AG09309 (cell line): ENCODE data around the gene GPR183.

Source experiments
- DNase-seq: peaks from one replicate; pipeline ENCODE4 v3.0.0-alpha.2; 2010; ENCODE audit warnings: low read depth
- H3K4me3 ChIP-seq: 2 replicates; pipeline ENCODE4 v1.5.1; 2011; ENCODE audit warnings: mild to moderate bottlenecking, low read depth, low read length, moderate library complexity; ENCODE audit not compliant: control insufficient read depth
- TF ChIP-seq, protein P1 (sequence below): IDR thresholded peaks from 2 replicates; pipeline ENCODE4 v1.5.1; 2011; ENCODE audit warnings: mild to moderate bottlenecking, low read depth, low read length, inconsistent platforms; ENCODE audit not compliant: insufficient read depth, control insufficient read depth; ENCODE audit errors: missing control alignments

GPR183 gene

DNA sequence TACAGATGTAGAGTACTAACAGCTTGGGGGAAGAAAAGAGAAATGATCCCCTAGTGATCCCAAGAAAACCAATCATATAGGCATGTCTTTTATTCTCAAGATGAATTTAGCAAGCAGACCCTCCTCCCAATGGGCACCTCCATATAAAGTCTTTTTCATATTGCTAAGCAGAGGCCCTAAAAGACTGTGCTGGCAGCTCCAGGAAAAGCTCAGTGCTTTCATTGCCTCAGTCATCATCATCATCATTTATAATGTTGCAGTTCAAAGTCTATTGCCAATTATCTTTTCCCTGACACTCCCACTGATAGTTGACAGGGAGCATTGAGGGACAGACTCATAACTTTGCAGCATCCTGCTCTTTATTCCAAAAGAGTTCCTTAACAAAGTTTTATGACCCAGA is 13.0 kb downstream of the GPR183 start:
- DNase-seq = no peak
- no peak overlapping the region for H3K4me3 ChIP-seq
- TF ChIP-seq, protein P1, sequence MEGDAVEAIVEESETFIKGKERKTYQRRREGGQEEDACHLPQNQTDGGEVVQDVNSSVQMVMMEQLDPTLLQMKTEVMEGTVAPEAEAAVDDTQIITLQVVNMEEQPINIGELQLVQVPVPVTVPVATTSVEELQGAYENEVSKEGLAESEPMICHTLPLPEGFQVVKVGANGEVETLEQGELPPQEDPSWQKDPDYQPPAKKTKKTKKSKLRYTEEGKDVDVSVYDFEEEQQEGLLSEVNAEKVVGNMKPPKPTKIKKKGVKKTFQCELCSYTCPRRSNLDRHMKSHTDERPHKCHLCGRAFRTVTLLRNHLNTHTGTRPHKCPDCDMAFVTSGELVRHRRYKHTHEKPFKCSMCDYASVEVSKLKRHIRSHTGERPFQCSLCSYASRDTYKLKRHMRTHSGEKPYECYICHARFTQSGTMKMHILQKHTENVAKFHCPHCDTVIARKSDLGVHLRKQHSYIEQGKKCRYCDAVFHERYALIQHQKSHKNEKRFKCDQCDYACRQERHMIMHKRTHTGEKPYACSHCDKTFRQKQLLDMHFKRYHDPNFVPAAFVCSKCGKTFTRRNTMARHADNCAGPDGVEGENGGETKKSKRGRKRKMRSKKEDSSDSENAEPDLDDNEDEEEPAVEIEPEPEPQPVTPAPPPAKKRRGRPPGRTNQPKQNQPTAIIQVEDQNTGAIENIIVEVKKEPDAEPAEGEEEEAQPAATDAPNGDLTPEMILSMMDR = no peak

DNA sequence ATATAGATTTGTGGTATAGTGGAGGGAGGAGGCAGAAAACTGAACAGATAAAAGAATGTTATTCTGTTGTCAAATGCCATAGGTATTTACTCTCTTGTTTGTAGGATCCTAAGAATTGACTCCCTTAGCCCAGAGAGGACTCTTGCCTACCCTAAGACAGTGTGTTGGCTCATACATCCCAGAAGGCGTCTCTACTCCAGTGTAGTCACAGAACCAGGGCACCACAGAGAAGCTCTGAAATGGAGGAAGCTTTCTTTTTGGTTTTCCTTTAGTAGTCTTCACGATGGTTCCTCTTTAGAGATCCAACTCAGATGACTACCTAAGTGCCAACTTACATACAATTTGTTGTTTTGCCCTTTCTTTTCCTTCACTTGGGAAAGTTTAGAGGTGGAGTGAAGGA is 14.0 kb downstream of the GPR183 start:
- DNase-seq = no peak
- TF ChIP-seq, protein P1 = no peak
- no peak overlapping the region for H3K4me3 ChIP-seq

DNA sequence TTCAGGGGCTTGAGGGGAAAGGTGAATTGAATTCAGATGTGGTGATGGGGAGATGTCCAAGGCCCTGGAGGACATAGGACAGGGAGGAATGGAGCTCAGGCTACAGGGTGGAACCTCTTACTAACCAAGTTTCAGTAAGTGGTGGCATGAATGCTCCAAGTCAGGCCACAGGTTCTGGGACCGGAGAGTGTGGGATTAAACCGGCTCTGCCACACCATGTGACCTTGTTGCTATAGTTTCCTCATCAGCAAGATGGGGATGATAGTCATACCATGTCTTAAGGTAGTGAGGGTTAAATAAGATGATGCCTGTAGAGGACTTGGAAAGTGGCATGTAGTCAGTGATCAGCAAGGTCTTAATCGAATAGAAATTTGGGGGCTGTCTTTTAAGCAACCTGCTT is 16.3 kb downstream of the GPR183 start:
- TF ChIP-seq, protein P1 = no peak
- DNase-seq = no peak
- H3K4me3 ChIP-seq = no peak overlapping the region

DNA sequence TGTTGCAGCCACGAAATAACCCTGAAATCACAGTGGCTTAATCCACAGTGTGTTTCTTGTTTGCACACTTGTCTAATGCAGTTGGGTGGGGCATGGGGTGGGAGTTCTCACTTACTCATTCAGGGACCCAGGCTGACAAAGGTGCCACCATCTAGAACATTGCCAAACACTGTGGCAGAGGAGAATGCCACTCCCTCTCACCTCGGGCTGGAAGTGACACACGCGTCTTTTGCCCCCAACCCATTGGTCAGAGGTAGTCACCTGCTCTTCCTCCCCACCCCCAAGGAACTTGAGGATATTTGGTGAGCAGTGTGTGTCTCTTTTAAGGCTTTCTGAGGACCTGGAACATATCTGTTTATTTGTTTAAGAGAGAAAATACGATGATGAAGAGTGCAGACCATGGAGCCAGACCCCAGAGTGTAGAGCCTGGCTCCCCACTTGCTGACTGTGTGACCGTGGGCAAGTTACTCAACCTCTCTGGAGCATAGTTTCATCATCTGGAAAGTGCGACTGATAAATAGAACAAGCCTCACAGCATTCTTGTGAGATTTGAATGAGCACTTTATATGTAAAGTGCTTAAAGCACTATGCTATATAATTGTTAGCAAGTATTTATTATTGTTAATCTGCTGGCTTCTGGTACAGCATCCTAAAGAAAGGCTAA is 17.4 kb downstream of the GPR183 start:
- no peak for DNase-seq
- H3K4me3 ChIP-seq = no peak overlapping the region
- TF ChIP-seq, protein P1 = no peak

DNA sequence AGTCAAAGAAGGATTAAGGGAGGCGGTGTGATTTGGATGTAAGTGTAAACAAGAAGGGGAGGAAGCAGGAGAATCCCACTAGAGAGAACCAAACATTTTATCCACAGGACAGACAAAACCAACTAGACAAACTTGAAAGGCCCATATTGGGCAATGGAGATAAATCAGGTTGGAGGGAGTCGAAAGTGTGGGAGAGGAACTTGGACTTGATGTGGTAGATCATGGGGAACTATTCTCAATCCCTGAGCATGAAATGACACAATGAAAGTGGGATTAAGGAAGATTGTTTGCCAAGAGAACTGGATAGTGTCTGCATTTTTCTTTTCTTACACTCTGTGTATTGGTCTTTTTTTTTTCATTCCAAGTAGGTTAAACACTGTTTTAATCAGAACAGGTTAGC is 17.9 kb downstream of the GPR183 start:
- DNase-seq = no peak
- H3K4me3 ChIP-seq = no peak overlapping the region
- TF ChIP-seq, protein P1 = no peak

DNA sequence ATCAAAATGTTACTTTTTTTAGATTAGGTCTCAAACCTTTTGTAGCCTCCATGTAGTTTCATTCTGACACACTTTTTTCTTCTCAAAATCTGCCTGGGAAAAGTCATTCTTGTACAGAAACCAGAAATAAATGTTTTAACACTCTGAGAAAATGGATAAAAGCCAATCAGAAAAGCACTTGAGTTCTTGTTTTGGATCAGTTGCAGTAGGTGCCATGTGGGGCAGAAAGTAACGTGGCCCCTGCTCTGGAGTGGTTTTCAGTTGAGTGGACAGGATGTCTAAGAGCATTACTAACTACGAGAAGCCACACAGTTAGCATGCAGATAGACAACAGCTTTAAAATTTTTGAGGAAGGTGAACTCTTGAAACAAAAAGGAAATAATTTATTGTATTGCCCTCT is 19.1 kb downstream of the GPR183 start:
- TF ChIP-seq, protein P1 = no peak
- no peak overlapping the region for H3K4me3 ChIP-seq
- no peak for DNase-seq
